Measurements from ENCODE around the gene HBE1.
"Not testable (repeated sequence)": the region's sequence is repeated elsewhere in the genome, so short reads cannot be mapped to it uniquely, and the experiment has no call there.

HBE1 gene

GRCh38 chr11:5269715-5270147, at the start of gene HBE1:
TSS of gene HBE1 (minus strand) at chr11:5269945. CDS start at chr11:5269890, 55 bp downstream.
- no peak for DNase-seq (ENCODE audit: low spot score)

- no peak for DNase-seq (ENCODE audit: low spot score)
Measured at GRCh38 chr11:5317292-5317691, 47.5 kb upstream of the HBE1 start.

GRCh38 chr11:5313326-5314023, 43.7 kb upstream of the HBE1 start:
- not testable (repeated sequence) for DNase-seq (ENCODE audit: low spot score)

DNA sequence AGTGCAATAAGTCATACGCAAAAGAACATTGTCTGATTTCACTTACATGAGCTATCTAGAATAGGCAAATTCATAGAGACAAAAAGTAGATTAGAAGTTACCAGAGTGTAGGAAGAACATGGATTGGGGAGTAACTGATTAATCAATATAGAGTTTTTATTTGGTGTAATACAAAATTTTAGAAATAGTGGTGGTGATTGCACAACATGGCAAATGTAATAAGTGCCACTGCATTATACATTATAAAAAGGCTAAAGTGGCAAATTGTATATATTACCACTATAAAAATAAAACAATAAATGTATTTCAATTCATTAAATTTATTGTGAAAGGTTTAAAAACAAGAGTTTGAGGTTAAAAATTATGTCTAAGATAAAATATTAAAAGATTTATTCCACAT, 40.7 kb upstream of the HBE1 start:
- DNase-seq (ENCODE audit: low spot score) = no peak

- no peak for DNase-seq (ENCODE audit: low spot score)
Measured at GRCh38 chr11:5307256-5308019, 37.7 kb upstream of the HBE1 start.

DNA sequence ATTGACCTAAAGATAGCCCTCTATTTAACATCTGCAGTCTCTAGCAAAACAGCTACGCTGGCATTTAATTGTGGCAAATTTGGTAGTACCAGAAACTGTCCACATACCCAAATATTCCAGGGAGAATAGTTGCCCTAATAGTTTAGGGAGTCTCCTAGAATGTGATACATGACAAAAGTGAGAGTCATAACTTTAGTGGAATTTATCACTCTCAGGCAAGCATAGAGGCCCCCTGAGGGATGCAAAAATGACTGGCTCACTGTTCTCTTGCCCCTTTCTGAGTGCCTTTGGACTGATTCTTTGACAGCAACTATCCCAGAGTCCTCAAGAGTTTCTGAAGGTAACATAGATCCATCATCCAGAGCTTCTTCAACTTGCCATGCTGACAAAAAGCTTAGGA, 34.3 kb upstream of the HBE1 start:
- no peak for DNase-seq (ENCODE audit: low spot score)

DNA sequence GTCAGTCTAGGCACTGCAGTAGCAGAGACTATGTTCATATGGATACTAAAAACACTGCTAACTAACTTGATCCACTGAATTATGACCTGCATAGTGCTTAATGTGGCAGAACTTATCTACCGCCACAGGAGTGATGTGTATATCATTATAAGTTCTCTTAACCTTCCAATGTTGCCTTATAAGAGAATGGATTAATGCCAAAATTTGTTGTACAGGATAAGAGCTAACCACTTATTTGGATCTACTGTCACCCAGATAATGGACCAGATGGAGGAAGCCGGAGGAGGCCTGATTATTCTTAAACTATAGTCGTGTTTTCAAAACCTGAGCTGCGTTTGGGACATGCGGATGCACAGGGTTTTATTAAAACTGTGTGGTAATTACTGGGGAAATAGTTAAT, 33.9 kb upstream of the HBE1 start:
- DNase-seq (ENCODE audit: low spot score) = no peak

GRCh38 chr11:5301846-5302245, 32.1 kb upstream of the HBE1 start, which contains the start of gene OR51B4:
TSS of gene OR51B4 (minus strand) at chr11:5301946. CDS start at chr11:5301946, 0 bp downstream.
- DNase-seq (ENCODE audit: low spot score) = no peak

GRCh38 chr11:5300251-5300650, 30.5 kb upstream of the HBE1 start:
- DNase-seq (ENCODE audit: low spot score) = no peak

GRCh38 chr11:5298451-5298850, 28.7 kb upstream of the HBE1 start:
- no peak for DNase-seq (ENCODE audit: low spot score)

DNA sequence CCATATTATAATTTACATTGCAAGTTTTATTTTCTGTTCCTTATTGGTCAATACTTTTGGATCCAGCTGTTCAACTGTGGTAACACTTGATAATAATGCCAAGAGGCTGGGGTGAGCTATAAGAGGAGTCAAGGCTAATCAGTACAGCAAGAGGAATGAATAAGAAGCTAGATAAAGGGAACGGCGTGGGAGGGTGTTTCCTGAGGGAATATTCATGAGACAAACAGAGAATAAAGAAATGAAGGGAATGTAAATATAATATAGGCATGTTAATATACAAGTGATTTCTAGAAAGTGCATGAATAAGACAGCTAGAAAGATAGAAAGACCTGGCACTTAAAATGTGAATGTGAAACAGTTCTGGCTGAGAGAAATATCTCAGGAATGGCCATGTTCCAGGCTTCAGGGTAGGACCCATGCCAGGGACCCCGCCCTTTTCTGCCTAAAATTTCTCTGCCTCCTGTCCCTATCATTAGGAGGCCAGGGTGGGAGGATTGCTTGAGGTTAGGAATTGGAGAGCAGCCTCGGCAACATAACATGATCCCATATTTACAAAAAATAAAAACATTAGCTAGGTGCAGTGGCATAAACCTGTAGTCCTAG, 28.1 kb upstream of the HBE1 start:
- DNase-seq (ENCODE audit: low spot score) = no peak

DNA sequence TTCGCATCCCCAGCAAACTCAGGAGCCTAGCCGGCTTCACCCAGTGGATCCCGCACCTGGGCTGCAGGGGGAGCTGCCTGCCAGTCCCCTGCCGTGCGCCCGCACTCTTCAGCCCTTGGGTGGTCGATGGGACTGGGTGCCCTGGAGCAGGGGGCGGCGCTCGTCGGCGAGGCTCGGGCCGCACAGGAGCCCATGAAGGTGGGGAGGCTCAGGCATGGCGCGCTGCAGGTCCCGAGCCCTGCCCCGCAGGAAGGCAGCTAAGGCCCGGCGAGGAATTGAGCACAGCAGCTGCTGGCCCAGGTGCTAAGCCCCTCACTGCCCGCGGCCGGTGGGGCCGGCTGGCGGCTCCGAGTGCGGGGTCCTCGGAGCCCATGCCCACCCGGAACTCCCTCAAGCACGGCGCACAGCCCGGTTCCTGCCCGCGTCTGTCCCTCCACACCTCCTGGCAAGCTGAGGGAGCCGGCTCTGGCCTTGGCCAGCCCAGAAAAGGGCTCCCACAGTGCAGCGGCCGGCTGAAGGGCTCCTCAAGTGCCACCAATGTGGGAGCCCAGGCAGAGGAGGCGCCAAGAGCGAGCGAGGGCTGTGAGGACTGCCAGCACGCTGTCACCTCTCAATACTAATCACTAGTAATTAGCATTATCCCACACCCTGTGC, 24.7 kb upstream of the HBE1 start:
- not testable (repeated sequence) for DNase-seq (ENCODE audit: low spot score)

DNA sequence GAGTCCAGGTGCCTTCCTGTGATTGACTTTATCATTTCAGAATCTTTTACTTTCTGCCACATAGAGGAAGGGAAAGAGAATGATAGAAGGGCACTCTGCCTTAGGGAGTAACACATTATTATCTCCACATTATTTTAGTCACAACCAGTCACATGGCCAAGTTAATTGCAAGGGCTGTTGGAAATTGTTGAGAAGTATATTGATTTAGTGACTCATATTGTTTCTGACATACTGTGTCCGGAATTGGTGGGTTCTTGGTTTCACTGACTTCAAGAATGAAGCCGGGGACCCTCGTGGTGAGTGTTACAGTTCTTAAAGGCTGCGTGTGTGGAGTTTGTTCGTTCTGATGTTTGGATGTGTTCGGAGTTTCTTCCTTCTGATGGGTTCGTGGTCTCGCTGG, 23.3 kb upstream of the HBE1 start:
- DNase-seq (ENCODE audit: low spot score) = no peak

GRCh38 chr11:5291207-5291838, 21.6 kb upstream of the HBE1 start:
- DNase-seq (ENCODE audit: low spot score) = no peak

- DNase-seq (ENCODE audit: low spot score) = no peak
Measured at GRCh38 chr11:5290106-5290505, 20.4 kb upstream of the HBE1 start.

DNA sequence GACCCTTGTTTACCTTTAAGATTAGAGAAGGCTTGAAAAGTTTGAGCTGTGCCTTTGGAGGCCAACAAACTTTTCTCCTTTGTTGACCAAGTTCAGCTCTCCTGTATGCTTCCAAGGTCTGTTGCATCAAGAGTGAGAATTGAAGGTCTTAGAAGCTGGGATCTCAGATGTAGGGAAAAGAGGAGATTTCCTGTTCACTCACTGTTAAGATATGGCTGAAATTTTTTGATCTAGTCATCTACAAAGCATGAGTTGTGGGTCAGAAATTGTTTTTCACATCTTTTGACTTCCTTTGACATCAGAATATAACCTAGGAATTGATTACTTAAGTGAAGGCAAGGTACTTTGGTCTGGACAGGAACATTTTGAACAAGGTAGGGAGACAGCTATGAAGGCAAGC, 20.0 kb upstream of the HBE1 start:
- no peak for DNase-seq (ENCODE audit: low spot score)

- DNase-seq (ENCODE audit: low spot score) = no peak
Measured at GRCh38 chr11:5288906-5289550, 19.3 kb upstream of the HBE1 start.

- DNase-seq (ENCODE audit: low spot score) = no peak
Measured at GRCh38 chr11:5288108-5288905, 18.6 kb upstream of the HBE1 start.

DNA sequence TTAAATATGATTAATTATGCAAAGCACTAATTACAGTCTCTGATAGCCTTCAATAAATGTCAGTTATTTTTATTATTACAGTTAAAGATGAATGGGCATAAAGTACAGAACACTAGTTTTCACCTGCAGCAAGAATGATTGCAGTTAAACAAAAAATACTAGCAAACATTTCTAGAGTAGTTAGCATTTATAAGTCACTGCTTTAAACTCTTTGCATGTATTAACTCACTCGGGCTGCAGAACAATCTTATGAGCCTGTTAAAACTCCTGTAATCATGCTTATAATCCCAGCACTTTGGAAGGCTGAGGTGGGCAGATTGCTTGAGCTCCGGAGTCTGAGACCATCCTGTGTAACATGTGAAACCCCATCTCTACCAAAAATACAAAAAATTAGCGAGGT, 17.2 kb upstream of the HBE1 start:
- DNase-seq (ENCODE audit: low spot score) = no peak

DNA sequence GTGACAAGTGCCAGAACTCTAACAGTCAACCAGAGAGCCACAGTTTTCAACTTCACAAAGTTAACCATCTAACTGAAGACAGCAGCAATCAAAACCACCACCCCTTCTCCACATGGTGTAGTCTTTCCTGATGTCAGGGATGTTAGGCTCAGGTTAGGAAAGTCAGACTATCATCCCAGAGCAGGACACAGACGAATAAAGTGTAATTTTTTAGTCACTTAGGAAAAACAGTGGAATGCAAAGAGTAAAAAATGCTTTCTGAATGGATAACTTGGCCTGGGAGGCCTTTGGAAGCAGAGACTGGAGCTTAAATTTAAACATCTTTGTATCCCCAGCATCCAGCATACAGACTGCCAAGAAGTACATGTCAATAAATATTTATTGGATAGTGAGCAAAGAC, 16.6 kb upstream of the HBE1 start:
- no peak for DNase-seq (ENCODE audit: low spot score)
